ENCODE data around the gene HOXD10. TPM values are rescaled to one million over a fixed set of nuclear protein-coding genes. Genes with fewer than 3 reads are reported as not detected.

HOXD10 gene
- polyA plus RNA-seq, 3 donors: 147 to 203 (median 149) TPM

DNA sequence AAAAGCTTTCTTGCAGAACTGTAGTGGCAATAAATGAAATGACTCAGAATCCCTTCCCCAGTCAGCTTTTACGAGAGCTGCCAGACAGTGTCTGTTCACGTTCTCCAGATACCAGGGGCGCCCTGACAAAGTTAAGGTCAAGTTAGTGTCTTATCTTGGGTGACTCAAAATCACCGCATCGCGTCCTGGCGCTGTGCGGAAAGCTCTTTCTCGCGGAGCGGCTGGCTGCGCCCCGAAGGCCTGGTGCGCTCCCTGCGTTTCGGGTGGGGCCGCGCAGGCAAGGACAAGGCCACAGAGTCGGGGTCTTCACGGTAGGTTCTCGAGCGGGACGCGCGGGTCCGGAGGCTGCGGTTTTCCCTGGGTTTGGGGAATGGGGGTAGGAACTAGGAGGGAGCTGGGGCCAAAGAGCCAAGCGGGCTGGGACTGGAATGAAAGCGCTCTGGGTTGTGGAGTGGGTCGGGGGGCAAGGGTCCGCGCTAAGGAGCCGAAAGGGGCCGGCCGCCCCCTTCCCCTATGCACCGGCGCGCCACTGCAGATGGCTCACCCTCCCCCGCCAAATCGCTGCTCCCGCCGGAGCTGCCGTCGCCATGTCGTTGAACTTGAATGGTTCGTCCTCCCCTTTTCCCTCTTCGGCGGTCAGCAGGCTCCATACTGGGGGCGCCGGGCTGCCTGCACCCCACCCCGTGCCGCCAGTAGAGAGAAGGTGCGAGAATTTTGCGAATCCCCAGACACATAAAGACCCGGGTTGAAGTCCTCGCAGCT is 12.1 kb upstream of the HOXD10 start:
- DNase-seq: no peak

- DNase-seq: peak; percentile 80
Observed at GRCh38 chr2:176105078-176105729, 11.4 kb upstream of the HOXD10 start.

GRCh38 chr2:176105730-176106580 is 10.6 kb upstream of the HOXD10 start:
- no peak for DNase-seq

DNA sequence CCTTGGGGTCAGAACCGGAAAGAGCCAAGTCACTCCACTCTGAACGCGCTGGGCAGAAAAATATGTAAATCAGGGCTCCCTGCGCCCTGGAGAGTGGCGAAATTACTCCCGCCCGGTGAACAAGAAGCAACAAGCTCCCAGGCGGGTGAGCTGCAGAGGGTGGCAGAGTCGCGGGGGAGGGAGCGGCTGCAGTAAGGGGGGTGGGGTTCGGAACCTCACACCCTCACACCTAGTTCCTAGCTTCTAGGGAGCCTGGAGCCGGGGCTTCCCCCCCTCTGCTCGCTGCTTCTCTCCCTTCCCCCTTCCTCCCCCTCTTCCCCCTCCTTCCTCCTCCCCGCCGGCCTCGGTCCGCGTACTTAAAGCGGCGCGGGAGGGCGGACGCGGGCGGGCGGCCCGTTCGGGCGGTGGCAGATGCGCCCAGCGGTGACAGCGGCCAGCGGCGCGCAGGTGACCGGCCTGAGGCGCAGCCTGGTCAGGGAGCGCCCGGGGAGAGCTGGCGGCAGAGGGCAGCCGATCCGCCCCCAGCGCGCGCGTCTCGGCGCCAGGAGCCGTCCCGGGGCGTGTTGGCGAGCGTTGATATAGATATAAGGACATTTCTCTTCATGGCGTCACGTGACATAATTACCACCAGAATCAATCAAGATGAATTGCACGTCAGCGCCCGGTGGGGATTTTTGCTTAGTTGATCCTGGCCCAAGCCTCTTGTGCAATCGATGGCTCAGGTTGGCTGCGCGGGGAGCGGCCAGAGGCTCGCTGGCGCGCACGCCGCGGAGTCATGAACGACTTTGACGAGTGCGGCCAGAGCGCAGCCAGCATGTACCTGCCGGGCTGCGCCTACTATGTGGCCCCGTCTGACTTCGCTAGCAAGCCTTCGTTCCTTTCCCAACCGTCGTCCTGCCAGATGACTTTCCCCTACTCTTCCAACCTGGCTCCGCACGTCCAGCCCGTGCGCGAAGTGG is 9.7 kb upstream of the HOXD10 start, which contains the start of gene HOXD11:
HOXD11 (plus strand) TSS at position 700 of the 959 bp plus-strand sequence; CDS start at position 776, 76 bp downstream.
- DNase-seq: peak; percentile 77

- DNase-seq: no peak
Observed at GRCh38 chr2:176107731-176108181, 8.8 kb upstream of the HOXD10 start.

- DNase-seq: no peak
Observed at GRCh38 chr2:176109192-176109901, 7.2 kb upstream of the HOXD10 start.

DNA sequence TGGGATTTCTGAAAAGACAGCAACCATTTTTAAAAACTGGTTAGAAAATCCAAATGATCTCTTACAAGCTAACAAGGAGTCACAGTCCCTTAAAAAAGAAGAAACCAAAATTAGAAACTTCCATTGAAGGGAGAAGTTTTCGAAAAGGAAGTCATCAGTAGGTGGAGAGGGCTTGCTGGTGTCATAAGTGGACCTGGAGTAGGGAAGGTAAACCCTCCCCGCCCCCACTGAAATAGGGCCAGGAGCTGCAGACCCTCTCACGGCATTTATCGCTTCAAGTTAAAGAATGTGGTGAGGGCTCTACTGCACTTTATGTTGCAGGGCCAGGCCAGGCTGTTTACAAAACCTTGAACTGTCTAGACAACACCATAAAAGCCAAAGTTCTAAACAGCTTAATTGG is 6.6 kb upstream of the HOXD10 start:
- no peak for DNase-seq

DNA sequence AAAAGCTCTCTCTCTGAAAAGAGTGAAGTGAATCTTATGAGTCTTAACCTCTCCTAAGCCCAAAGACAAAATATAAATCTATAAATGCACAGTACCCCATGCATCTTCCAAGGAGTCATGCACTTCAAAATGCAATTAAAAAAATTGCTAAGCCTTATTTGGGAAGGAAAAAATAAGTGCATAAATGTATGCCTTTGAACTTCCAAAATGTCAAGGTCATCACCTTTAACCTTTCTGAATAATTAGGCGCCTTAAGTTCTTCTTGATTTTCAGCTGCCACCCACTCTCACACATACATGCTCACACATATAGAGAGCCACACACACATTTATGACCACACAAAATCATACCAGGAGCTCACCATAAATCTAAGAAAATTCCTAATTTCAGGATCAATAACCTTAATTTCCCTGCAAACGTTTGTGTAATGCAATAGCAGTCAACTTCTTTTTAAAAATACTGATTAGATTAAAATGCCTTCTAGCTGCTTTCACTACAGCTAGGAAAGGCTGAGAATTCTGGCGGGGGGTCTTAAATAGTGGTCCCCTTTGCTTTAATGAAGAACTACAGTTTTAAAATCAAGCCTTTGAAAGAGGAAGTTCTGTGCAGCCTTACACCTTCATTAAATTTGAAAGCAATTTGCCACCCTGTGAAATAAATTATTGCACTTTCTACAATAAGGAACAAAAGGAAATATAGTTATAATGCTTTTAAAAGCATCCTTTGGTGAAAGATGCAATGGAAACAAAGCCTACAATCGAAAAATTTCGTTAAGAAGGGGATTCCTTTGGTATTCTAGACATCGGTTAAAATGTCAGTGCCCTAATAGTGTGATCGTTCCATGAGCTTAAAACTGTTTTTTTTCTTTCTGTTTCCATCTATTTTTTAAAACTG is 5.9 kb upstream of the HOXD10 start:
- no peak for DNase-seq

GRCh38 chr2:176111309-176111663 is 5.3 kb upstream of the HOXD10 start:
- DNase-seq: peak; percentile 90

DNA sequence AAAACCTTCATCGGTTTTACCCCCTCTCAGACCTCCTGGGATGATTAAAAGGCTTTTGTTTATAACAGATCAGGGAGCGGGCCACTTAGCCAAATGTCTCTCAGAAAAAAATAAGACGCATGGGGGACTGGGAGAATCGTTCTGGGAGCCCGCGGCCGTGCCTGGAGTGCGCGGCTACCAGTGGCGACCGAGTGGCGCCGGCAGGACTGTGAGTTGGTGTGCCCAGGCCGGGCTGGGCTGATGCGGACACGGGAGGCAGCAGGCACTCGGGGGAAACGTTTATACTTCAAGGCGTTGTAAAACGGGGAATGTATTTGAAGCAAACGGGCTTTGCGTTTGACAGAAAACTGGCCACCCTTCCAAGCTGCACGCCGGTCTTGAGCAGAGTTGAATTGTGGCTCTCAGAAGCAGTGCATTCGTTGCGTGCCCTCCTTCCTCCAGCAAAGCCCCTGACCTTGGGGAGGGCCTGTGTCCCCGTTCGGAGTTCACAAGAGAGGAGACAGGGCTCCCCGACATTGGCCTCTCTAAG is 4.7 kb upstream of the HOXD10 start:
- DNase-seq: no peak

GRCh38 chr2:176112375-176113302 is 3.9 kb upstream of the HOXD10 start:
- DNase-seq: no peak

DNA sequence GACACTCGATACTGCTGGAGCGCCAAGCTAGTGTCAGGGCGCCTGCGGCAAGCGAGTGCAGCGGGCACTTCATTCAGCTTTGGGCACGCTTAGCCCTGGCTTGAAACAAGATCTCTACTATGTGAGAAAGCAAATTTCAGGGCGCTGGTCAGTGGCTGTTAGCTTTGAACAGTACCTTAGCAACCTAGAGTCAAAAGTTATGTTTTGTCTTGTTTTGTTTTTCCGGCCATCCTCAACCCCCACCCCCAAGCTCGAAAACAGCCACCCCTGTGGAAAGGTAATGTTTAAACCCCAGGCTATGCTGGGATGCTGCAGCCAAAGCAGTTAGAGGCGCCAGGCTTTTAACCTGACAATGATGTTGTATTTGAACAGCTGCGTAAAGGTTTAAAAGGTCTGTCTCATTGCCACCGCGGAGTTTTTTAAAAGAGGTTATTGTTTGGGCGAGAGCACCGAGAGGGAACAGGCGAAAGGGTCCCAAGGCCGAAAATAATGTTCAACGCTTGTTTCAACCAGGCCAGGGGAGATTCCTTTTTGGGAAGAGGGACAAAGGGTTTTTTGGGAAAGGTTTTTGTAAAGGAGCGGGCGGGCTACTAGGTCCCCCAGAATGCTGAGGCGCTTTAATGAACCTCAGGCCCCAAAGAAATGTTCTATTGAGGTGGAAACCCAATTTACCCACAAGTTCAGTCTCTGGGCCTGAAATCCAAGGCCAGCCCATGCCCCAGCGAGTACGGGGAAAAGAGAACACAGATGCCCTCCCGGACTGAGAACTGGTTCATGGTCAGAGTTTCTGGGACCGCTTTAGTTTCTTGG is 2.3 kb upstream of the HOXD10 start:
- no peak for DNase-seq

GRCh38 chr2:176114930-176115625 is 1.5 kb upstream of the HOXD10 start:
- DNase-seq: no peak

DNA sequence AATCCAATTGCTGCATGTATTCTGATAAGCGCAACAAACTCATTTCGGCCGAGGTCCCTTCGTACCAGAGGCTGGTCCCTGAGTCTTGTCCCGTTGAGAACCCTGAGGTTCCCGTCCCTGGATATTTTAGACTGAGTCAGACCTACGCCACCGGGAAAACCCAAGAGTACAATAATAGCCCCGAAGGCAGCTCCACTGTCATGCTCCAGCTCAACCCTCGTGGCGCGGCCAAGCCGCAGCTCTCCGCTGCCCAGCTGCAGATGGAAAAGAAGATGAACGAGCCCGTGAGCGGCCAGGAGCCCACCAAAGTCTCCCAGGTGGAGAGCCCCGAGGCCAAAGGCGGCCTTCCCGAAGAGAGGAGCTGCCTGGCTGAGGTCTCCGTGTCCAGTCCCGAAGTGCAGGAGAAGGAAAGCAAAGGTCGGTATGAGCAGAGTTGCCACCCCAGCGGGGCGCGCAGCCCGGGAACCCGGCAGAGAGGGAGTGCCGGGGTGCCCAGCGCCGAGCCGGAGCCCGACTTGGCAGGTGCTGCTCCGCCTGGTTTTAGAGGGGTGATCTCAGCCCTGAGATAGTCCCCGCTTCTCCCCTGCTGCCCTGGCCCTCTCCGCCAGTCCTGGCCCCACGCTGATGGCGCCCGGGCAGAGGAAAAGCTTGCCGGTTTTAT is 714 bp downstream of the HOXD10 start:
- DNase-seq: no peak

- DNase-seq: no peak
Observed at GRCh38 chr2:176117823-176118371, 1.3 kb downstream of the HOXD10 start.
